Ishikawa (cell line): Measurements from ENCODE around the gene NDRG3.

Experiments
- CEBPB ChIP-seq: IDR thresholded peaks from 2 replicates; pipeline ENCODE4 v1.6.1; 2012
- CREB1 ChIP-seq: IDR thresholded peaks from 2 replicates; pipeline ENCODE4 v1.6.1; 2012; ENCODE audit warnings: low read depth
- EGR1 ChIP-seq: IDR thresholded peaks from 2 replicates; pipeline ENCODE4 v1.6.1; 2012
- EP300 ChIP-seq: IDR thresholded peaks from 2 replicates; pipeline ENCODE4 v1.6.1; 2012; ENCODE audit warnings: borderline replicate concordance
- FOXM1 ChIP-seq: IDR thresholded peaks from 2 replicates; pipeline ENCODE4 v1.6.1; 2012; ENCODE audit warnings: low read depth, borderline replicate concordance
- MAX ChIP-seq: IDR thresholded peaks from 2 replicates; pipeline ENCODE4 v1.6.1; 2012
- NFIC ChIP-seq: IDR thresholded peaks from 2 replicates; pipeline ENCODE4 v1.6.1; 2012
- RAD21 ChIP-seq: IDR thresholded peaks from 2 replicates; pipeline ENCODE4 v1.6.1; 2012; ENCODE audit warnings: low read depth
- TAF1 ChIP-seq: IDR thresholded peaks from 2 replicates; pipeline ENCODE4 v1.6.1; 2012; ENCODE audit warnings: low read depth, mild to moderate bottlenecking
- TEAD4 ChIP-seq: IDR thresholded peaks from 2 replicates; pipeline ENCODE4 v1.6.1; 2012
- USF1 ChIP-seq: IDR thresholded peaks from 2 replicates; pipeline ENCODE4 v1.6.1; 2012
- YY1 ChIP-seq: IDR thresholded peaks from 2 replicates; pipeline ENCODE4 v1.6.1; 2012; ENCODE audit warnings: low read depth
- ZBTB7A ChIP-seq: IDR thresholded peaks from 2 replicates; pipeline ENCODE4 v1.6.1; 2012; ENCODE audit warnings: low read depth
- TF ChIP-seq, protein P1 (sequence below): IDR thresholded peaks from 2 replicates; pipeline ENCODE4 v1.6.1; 2012; ENCODE audit warnings: low read depth, mild to moderate bottlenecking

DNA sequence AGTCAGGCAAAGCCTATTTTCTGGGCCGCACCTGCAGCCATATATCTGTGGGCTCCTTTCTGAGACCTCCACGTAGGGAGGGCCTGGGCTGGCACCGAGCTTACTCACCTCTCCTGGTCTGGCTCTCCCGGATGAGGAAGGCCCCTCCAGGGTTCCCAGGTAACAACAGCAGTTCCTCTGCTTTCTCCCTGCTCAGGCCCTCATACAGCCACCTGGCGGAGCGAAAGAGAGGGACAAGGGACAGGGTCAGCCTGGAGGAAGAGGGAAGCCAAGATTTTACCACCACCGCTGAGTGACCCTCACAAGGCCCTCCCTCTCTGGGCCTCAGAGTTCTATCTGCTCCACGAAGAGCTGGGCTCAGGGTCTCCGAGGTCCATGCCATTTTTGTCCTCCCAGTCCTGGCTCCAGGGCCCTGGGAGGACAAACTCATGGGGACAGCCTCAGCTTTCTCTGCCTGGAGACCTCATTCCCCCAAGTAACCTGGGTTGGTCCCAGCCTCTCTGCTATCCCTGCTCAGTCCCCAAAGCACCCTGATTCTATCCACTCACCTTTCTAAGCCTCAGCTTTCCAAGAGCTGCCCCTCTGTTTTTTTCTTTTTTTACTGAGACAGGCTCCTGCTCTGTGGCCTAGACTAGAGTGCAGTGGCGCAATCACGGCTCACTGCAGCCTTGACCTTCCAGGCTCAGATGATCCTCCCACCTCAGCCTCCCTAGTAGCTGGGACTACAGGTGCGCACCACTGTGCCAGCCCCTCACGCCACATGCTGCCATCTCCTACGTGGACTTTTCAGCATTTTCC lies 113.2 kb downstream of the NDRG3 start:
- TF ChIP-seq EP300 (no peak), YY1 (no peak), USF1 (no peak), TAF1 (no peak), EGR1 (no peak), CREB1 (no peak), MAX (no peak), TEAD4 (no peak), RAD21 (no peak), CEBPB (peak; percentile 7; the same call in 1 of the 2 replicates), NFIC (no peak), FOXM1 (no peak), ZBTB7A (no peak)
- TF ChIP-seq, protein P1, sequence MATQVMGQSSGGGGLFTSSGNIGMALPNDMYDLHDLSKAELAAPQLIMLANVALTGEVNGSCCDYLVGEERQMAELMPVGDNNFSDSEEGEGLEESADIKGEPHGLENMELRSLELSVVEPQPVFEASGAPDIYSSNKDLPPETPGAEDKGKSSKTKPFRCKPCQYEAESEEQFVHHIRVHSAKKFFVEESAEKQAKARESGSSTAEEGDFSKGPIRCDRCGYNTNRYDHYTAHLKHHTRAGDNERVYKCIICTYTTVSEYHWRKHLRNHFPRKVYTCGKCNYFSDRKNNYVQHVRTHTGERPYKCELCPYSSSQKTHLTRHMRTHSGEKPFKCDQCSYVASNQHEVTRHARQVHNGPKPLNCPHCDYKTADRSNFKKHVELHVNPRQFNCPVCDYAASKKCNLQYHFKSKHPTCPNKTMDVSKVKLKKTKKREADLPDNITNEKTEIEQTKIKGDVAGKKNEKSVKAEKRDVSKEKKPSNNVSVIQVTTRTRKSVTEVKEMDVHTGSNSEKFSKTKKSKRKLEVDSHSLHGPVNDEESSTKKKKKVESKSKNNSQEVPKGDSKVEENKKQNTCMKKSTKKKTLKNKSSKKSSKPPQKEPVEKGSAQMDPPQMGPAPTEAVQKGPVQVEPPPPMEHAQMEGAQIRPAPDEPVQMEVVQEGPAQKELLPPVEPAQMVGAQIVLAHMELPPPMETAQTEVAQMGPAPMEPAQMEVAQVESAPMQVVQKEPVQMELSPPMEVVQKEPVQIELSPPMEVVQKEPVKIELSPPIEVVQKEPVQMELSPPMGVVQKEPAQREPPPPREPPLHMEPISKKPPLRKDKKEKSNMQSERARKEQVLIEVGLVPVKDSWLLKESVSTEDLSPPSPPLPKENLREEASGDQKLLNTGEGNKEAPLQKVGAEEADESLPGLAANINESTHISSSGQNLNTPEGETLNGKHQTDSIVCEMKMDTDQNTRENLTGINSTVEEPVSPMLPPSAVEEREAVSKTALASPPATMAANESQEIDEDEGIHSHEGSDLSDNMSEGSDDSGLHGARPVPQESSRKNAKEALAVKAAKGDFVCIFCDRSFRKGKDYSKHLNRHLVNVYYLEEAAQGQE = no peak
